Hepatocyte (in vitro differentiated cells): ENCODE data around the gene FBXO10. TPM values are rescaled to one million over a fixed set of nuclear protein-coding genes. Genes with fewer than 3 reads are reported as not detected.

Source experiments
- DNase-seq: peaks from one replicate; pipeline ENCODE4 v3.0.0-alpha.2; 2016; ENCODE audit warnings: low spot score
- H2AFZ ChIP-seq: fragments of 200-600 bp; sonication (generic); 2 replicates; pipeline ENCODE4 v1.6.0; 2016; ENCODE audit warnings: antibody characterized with exemption, mild to moderate bottlenecking
- H3K27ac ChIP-seq: fragments of 200-600 bp; sonication (generic); 2 replicates; pipeline ENCODE4 v1.5.1; 2016; ENCODE audit warnings: mild to moderate bottlenecking
- H3K27me3 ChIP-seq: fragments of 200-600 bp; sonication (generic); 2 replicates; pipeline ENCODE4 v1.6.1; 2016
- H3K36me3 ChIP-seq: fragments of 200-600 bp; sonication (generic); replicated peaks from 2 replicates; pipeline ENCODE4 v1.5.1; 2016; ENCODE audit warnings: low read depth; ENCODE audit not compliant: insufficient read depth
- H3K4me1 ChIP-seq: fragments of 200-600 bp; sonication (generic); 2 replicates; pipeline ENCODE4 v1.5.1; 2016; ENCODE audit warnings: mild to moderate bottlenecking, moderate library complexity; ENCODE audit not compliant: insufficient read depth
- H3K4me2 ChIP-seq: fragments of 200-600 bp; sonication (generic); 2 replicates; pipeline ENCODE4 v1.6.0; 2016
- H3K4me3 ChIP-seq: fragments of 200-600 bp; sonication (generic); 2 replicates; pipeline ENCODE4 v1.5.1; 2016; ENCODE audit warnings: mild to moderate bottlenecking
- H3K79me2 ChIP-seq: fragments of 200-600 bp; sonication (generic); 2 replicates; pipeline ENCODE4 v1.6.0; 2017; ENCODE audit warnings: mild to moderate bottlenecking
- H3K9me2 ChIP-seq: fragments of 200-600 bp; sonication (generic); replicated peaks from 2 replicates; pipeline ENCODE4 v1.6.0; 2017; ENCODE audit warnings: mild to moderate bottlenecking; ENCODE audit not compliant: insufficient read depth
- H3K9me3 ChIP-seq: fragments of 200-600 bp; sonication (generic); 2 replicates; pipeline ENCODE4 v1.5.1; 2016; ENCODE audit warnings: low read depth, mild to moderate bottlenecking
- H4K20me1 ChIP-seq: fragments of 200-600 bp; sonication (generic); 2 replicates; pipeline ENCODE4 v1.6.0; 2016; ENCODE audit warnings: mild to moderate bottlenecking; ENCODE audit not compliant: insufficient read depth, poor library complexity, severe bottlenecking
- EZH2 ChIP-seq: fragments of 200-600 bp; sonication (generic); IDR thresholded peaks from 2 replicates; pipeline ENCODE4 v1.6.1; 2016; ENCODE audit warnings: antibody characterized with exemption, mild to moderate bottlenecking, borderline replicate concordance
- EZH2phosphoT487 ChIP-seq: fragments of 200-600 bp; sonication (generic); IDR thresholded peaks from one replicate; pipeline ENCODE4 v1.6.1; 2018; ENCODE audit warnings: antibody characterized with exemption, mild to moderate bottlenecking, low read depth, moderate library complexity; ENCODE audit not compliant: unreplicated experiment, severe bottlenecking
- WGBS: methylation state at CpG from one replicate; pipeline ENCODE4 v1.1.6; 2016; ENCODE audit warnings: low lambda C conversion rate; ENCODE audit errors: missing lambda C conversion rate; 5-methylcytosine and 5-hydroxymethylcytosine counted together
- polyA plus RNA-seq: library from polyadenylated mRNA; unstranded; fragments of >200 nt; fragmentation: Nextera tagmentation; extraction: Ambion mirVana; gene quantifications from 2 replicates; pipeline ENCODE4 v1.2.1, GENCODE V29; 2016
- total RNA-seq: library from RNA; depleted of rRNA; stranded (reverse); fragments of >200 nt; gene quantifications from 2 replicates; pipeline ENCODE4 v1.2.3, GENCODE V29; 2014
- TF ChIP-seq, protein P1 (sequence below): fragments of 200-600 bp; sonication (generic); IDR thresholded peaks from 2 replicates; pipeline ENCODE4 v1.5.1; 2016; ENCODE audit warnings: antibody characterized with exemption, mild to moderate bottlenecking; ENCODE audit not compliant: poor library complexity

FBXO10 gene
- total and polyA plus RNA-seq, 2 experiments from 2014 or later: 7.4 to 12.5 TPM

DNA sequence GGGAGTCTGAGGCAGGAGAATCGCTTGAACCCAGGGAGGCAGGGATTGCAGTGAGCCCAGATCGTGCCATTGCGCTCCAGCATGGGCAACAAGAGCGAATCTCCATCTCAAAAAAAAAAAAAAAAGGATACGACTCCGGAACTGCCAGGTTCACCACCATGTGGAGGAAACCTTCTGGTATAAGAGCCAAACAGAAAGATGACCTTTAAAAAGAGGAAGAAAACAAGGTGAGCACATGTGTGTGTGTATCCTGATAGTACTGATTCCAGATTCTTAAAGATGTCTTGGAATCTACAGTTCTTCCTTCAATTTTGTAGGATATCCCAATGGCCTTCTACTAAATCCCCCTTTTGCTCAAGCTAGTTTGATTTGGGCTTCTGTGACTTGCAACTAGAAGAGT, 33.7 kb downstream of the FBXO10 start:
- no peak overlapping the region for H3K4me3 ChIP-seq
- no peaks in the 10 kb centered on the region for H3K36me3 ChIP-seq
- no peaks in the 10 kb centered on the region for H3K79me2 ChIP-seq
- no peak for DNase-seq
- H3K9me3 ChIP-seq: no peaks in the 10 kb centered on the region
- H3K9me2 ChIP-seq: no peaks in the 10 kb centered on the region
- no peaks in the 10 kb centered on the region for H3K4me1 ChIP-seq
- no peaks in the 10 kb centered on the region for H4K20me1 ChIP-seq
- no peak overlapping the region for H3K4me2 ChIP-seq
- WGBS: 94% methylated on average over 6 of the region's 6 CpGs
- no peak overlapping the region for H3K27ac ChIP-seq
- no peak for TF ChIP-seq EZH2
- TF ChIP-seq EZH2phosphoT487: no peak
- TF ChIP-seq, protein P1, sequence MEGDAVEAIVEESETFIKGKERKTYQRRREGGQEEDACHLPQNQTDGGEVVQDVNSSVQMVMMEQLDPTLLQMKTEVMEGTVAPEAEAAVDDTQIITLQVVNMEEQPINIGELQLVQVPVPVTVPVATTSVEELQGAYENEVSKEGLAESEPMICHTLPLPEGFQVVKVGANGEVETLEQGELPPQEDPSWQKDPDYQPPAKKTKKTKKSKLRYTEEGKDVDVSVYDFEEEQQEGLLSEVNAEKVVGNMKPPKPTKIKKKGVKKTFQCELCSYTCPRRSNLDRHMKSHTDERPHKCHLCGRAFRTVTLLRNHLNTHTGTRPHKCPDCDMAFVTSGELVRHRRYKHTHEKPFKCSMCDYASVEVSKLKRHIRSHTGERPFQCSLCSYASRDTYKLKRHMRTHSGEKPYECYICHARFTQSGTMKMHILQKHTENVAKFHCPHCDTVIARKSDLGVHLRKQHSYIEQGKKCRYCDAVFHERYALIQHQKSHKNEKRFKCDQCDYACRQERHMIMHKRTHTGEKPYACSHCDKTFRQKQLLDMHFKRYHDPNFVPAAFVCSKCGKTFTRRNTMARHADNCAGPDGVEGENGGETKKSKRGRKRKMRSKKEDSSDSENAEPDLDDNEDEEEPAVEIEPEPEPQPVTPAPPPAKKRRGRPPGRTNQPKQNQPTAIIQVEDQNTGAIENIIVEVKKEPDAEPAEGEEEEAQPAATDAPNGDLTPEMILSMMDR: no peak
- H3K27me3 ChIP-seq: no peaks in the 10 kb centered on the region
- no peak overlapping the region for H2AFZ ChIP-seq

DNA sequence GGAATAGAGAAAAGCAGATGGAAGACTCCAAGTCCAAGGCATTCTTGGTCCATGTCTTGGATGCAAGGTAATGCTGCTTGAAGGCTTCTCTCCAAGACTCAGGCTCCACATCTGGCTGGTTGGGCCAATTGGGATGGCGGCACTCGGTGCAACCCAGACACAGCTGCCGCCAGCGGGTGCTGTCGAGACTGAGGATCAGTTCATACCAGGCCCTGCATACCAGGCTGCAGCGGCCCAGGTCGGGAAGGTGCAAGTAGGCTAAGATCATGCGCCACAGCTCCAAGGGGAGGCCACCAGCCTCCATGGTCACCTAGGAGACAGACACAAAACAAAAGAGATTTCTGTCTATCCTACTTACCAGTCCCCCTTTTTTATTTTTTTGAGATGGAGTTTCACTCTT, 34.7 kb downstream of the FBXO10 start:
- H3K27me3 ChIP-seq: no peaks in the 10 kb centered on the region
- no peak overlapping the region for H3K4me3 ChIP-seq
- no peaks in the 10 kb centered on the region for H3K4me1 ChIP-seq
- H3K27ac ChIP-seq: no peak overlapping the region
- no peak overlapping the region for H3K4me2 ChIP-seq
- no peaks in the 10 kb centered on the region for H3K9me3 ChIP-seq
- no peaks in the 10 kb centered on the region for H3K9me2 ChIP-seq
- WGBS: 98% methylated on average over 8 of the region's 8 CpGs
- DNase-seq: no peak
- no peaks in the 10 kb centered on the region for H3K36me3 ChIP-seq
- no peak for TF ChIP-seq EZH2phosphoT487
- no peak for TF ChIP-seq EZH2
- TF ChIP-seq, protein P1: no peak
- H2AFZ ChIP-seq: no peak overlapping the region
- H4K20me1 ChIP-seq: no peaks in the 10 kb centered on the region
- H3K79me2 ChIP-seq: no peaks in the 10 kb centered on the region

DNA sequence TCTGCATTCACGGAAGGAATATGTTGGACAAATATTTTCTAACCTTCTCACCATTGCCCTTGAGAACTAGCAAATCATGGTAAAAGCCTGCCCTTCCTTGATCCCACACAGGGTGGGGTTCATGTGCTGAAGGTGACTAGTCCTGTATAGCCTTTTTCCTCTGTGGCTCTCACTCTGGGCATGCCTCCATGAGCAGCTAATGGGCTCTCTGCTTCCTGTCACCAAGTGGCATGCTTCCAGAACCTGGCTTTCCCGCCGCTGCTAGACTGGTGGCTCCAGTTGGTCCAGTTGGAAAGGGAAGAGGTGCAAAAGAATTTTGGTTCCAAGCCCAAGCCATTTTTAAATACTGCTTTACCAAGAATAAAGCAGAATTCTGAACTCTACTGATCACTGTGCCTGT, 35.5 kb downstream of the FBXO10 start:
- TF ChIP-seq, protein P1: no peak
- TF ChIP-seq EZH2phosphoT487 (no peak), EZH2 (no peak)
- Histone ChIP-seq H3K9me3 (no peaks in the 10 kb centered on the region), H3K9me2 (no peaks in the 10 kb centered on the region), H3K36me3 (no peaks in the 10 kb centered on the region), H3K4me2 (no peak overlapping the region), H4K20me1 (no peaks in the 10 kb centered on the region), H3K27ac (no peak overlapping the region), H3K79me2 (no peaks in the 10 kb centered on the region), H3K4me3 (no peak overlapping the region), H3K4me1 (no peaks in the 10 kb centered on the region), H3K27me3 (no peaks in the 10 kb centered on the region), H2AFZ (no peak overlapping the region)
- WGBS: 87% methylated on average over 3 of the region's 3 CpGs
- no peak for DNase-seq

DNA sequence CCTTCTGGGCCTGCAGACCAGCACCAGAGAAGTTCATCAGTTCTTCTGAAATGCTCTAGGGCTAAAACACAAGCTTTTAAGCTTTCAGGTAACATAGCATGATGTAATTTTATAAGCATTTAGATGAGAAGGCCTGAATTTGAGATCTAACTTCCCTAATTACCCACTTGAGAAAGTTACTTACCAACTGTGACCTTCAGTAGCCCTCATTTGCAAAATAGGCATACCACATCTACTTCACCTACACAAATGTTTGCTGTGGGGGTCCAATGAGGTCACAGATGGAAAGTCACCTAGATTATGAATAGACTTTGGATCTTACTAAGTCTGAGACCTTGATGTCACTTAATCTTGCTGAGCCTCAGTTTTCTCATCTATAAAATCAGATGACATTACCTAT, 36.5 kb downstream of the FBXO10 start:
- no peaks in the 10 kb centered on the region for H3K4me1 ChIP-seq
- no peak for TF ChIP-seq EZH2
- TF ChIP-seq, protein P1: no peak
- TF ChIP-seq EZH2phosphoT487: no peak
- H3K27ac ChIP-seq: no peak overlapping the region
- H3K9me3 ChIP-seq: no peaks in the 10 kb centered on the region
- no peak for DNase-seq
- H2AFZ ChIP-seq: no peak overlapping the region
- H3K79me2 ChIP-seq: no peaks in the 10 kb centered on the region
- H3K27me3 ChIP-seq: no peaks in the 10 kb centered on the region
- no peaks in the 10 kb centered on the region for H3K36me3 ChIP-seq
- no peaks in the 10 kb centered on the region for H3K9me2 ChIP-seq
- H3K4me3 ChIP-seq: no peak overlapping the region
- H3K4me2 ChIP-seq: no peak overlapping the region
- no peaks in the 10 kb centered on the region for H4K20me1 ChIP-seq
